Measurements from ENCODE around the gene ADAM10.
"Not testable (repeated sequence)": the region's sequence is repeated elsewhere in the genome, so short reads cannot be mapped to it uniquely, and the experiment has no call there.

Gene ADAM10

DNA sequence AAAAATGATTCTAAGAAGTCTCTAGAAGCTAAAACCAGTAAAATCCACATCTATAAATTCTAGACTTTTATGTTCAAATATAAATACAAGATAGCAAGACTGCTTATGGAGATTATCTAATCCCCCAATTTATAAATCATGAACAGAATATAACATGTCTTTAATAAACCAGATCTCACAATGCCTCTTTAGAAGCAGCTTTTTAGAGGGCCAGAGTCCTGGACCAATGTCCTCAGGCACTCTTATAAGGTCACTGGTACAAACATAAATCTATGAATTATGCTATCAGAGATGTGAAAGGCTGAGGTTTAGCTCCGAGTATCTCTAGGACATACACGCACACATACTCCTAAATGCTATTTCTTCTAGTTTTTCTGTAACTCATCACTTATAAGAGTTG, 78.3 kb downstream of the ADAM10 start:
- no peak for DNase-seq (ENCODE audit: low read depth, low spot score)

- DNase-seq (ENCODE audit: low read depth, low spot score), result no peak
Measured at GRCh38 chr15:58669108-58669507, 80.4 kb downstream of the ADAM10 start.

DNA sequence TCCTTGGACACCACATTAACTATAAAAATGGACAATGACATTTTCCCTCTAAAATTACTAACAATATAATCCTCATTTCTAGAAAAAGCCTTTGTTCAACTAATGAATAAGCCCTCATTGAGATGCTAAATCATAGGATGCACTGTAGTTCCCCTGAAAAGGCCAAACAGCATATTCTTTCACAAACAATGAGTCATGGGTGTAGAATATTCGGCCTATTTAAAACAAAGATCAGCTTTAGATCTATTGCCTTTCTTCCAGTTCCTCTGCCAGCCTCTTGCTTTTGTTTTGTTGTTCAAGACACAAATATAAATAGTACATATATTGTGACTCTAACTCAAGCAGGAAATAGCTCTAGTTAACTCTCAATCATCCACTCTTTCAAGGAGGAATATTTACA, 82.5 kb downstream of the ADAM10 start:
- no peak for DNase-seq (ENCODE audit: low read depth, low spot score)

- no peak for DNase-seq (ENCODE audit: low read depth, low spot score)
Measured at GRCh38 chr15:58665672-58666071, 83.8 kb downstream of the ADAM10 start.

DNA sequence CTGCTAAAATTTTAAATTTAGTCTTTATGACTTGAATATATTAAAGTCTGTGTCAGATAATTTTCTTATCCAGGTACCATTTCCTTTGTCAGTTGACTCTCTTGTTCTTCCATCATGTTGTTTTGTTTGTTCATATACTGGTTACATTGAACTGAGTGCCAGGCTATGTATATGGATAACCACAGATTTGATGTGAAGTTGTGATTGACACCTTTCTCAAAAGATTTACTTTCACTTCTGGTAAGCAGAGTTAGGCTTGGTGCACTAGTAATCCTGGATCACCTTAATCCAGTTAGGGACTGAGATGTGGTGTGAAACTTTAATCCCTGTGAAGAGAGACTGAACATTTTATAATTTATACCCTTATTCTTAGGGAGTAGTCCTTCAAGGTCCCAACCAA, 99.4 kb downstream of the ADAM10 start:
- DNase-seq (ENCODE audit: low read depth, low spot score), result no peak

GRCh38 chr15:58649175-58649574, 100.3 kb downstream of the ADAM10 start:
- no peak for DNase-seq (ENCODE audit: low read depth, low spot score)

- no peak for DNase-seq (ENCODE audit: low read depth, low spot score)
Measured at GRCh38 chr15:58643996-58644395, 105.5 kb downstream of the ADAM10 start.

DNA sequence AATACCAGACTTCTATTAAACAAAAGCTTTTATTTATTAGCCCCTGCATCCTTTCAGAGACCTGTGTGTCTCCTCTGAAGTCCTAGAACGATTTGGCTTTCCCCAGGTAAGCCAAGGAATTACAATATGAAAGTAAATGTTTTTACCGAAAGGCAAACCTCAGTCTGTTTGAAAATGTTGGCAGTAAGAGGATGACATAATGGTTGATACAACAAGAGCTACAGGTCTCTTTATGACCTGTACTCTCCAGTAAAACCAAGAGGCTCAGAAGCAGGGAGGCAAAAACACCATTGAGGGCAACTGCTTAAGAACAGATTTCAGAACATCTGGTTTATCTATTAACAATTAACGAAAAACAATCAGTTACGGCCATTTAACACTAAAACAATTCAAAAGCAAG, 107.8 kb downstream of the ADAM10 start:
- no peak for DNase-seq (ENCODE audit: low read depth, low spot score)

GRCh38 chr15:58639992-58640391, 109.5 kb downstream of the ADAM10 start:
- no peak for DNase-seq (ENCODE audit: low read depth, low spot score)

GRCh38 chr15:58639002-58639756, 110.3 kb downstream of the ADAM10 start:
- no peak for DNase-seq (ENCODE audit: low read depth, low spot score)

DNA sequence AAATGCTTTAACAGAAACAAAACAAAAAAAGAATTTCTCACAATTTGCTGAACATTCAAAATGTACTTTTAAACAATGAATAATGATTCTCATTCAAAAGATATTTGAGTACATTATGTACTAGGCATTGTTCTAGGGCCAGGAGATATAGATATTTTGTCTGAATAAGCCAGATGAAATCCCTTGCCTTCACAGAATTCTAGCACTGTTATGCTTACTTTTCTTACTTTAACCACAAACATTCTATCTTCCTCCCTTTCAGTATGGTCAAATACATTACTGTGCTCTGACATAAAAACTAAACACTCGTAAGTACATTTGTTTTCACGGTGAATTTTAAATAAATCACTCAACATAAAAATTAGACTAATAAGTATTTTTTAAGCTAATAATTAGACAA, 116.7 kb downstream of the ADAM10 start:
- DNase-seq (ENCODE audit: low read depth, low spot score), result no peak

DNA sequence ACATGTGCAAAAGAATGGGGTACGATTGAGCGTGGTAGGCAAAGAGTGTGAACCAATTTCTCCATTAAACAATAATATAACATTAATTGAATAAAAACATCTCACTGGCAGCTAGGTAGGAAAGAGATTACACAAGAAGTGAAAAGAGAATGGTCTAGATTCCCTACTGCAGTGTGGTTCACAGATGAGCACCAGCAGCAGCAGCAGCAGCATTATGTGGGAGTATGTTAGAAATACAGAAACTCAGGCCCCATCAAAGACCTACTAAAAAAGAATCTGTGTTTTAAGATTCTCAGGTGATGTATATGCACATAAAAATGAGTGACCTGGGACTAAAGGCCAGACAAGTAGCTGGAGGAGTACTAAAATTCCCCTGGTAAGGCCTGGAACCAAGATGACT, 118.2 kb downstream of the ADAM10 start:
- no peak for DNase-seq (ENCODE audit: low read depth, low spot score)

DNA sequence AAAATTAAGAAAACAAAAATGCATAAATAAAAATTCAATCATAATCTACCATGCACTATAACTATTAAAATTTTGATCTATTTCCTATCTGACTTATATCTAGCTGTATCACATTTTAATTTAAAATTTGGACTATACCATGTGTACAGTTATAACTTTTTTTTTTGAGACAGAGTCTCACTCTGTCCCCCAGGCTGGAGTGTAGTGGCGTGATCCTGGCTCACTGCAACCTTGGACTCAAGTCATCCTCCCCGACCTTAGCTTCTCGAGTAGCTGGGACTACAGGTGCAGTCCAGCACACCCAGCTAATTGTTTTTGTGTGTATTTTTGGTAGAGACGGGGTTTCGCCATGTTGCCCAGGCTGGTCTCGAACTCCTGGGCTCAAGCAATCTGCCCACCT, 119.9 kb downstream of the ADAM10 start:
- DNase-seq (ENCODE audit: low read depth, low spot score), result no peak

- no peak for DNase-seq (ENCODE audit: low read depth, low spot score)
Measured at GRCh38 chr15:58628206-58628947, 121.1 kb downstream of the ADAM10 start.

DNA sequence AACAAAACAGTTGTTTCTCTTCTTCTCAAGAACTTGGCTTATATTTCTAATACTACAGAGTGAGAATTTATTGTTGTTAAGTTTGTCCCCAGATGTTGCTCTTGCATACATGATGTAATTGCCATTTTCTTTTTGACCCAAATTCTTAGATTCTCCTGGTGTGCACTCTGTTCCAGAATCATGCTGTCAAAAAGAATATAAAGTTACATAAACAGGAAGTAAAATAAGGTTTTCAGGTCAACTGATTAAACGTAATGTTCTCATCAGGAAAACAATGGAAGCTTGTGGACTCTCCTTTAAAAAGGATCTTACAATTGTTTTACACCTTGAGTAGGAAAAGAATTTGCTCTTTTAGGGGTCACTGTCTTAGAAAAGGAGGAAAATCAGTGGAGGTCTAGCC, 121.8 kb downstream of the ADAM10 start:
- DNase-seq (ENCODE audit: low read depth, low spot score), result no peak

GRCh38 chr15:58627046-58627445, 122.5 kb downstream of the ADAM10 start:
- DNase-seq (ENCODE audit: low read depth, low spot score), result no peak

DNA sequence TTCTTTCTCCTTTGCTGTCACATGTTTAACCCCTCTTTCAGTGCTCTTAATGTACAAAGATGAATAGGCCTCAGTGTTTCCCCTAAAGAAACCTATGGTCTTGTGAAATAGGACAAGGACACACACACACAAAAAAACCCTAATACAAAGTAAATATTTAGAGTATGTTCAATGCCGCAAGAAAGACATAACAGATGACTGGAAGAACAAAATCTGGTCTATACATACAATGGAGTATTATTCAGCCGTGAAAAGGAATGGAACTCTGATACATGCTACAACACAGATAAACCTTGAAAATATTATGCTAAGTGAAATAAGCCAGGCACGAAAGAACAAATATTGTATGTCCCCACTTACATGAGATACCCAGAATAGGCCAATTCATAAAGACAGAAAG, 123.1 kb downstream of the ADAM10 start:
- DNase-seq (ENCODE audit: low read depth, low spot score), result no peak

- no peak for DNase-seq (ENCODE audit: low read depth, low spot score)
Measured at GRCh38 chr15:58622877-58623276, 126.6 kb downstream of the ADAM10 start.

GRCh38 chr15:58620268-58620667, 129.2 kb downstream of the ADAM10 start:
- DNase-seq (ENCODE audit: low read depth, low spot score), result not testable (repeated sequence)

- no peak for DNase-seq (ENCODE audit: low read depth, low spot score)
Measured at GRCh38 chr15:58616171-58616570, 133.3 kb downstream of the ADAM10 start.

- no peak for DNase-seq (ENCODE audit: low read depth, low spot score)
Measured at GRCh38 chr15:58611731-58612676, 137.5 kb downstream of the ADAM10 start.

DNA sequence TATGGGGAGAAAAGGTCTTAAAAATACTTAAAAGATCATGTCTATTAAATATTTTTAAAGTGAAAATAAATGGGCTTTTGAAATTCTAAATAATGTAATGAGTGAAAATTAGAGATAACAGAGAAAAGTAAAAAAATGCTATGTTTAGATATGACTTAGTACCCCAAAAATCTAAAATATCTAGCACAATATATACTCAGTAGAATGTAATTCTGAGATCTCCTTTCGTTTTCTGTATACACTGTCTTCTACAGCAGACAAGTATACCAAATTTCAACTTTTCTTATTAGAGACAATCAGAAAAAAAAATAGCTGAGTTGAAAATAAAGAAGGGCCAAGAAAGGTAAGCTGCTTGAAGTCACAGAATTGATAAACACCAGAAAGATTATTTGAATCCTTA, 140.8 kb downstream of the ADAM10 start:
- no peak for DNase-seq (ENCODE audit: low read depth, low spot score)

All from iPS DF 19.7 (cell line).